ENCODE results near the gene MMP28.

The MMP28 gene

DNA sequence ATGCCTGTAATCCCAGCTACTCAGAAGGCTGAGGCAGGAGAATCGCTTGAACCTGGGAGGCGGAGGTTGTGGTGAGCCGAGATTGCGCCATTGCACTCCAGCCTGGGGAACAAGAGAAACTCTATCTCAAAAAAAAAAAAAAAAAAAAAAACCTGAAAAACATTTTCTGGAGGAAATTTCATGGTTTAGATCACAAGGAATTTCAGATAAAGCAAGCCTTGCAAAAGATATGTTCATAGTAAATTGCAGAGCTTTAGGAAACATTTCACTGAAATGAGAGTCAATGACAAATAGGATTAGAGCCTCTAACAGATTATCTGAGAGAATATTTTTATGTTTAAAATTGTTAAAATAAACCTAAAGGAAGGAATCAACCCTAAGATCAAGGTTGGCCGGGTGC, 17.0 kb upstream of the MMP28 start:
- no peak overlapping the region for H3K23ac ChIP-seq (ENCODE audit: low read depth, low read length, poor library complexity)
- no peak overlapping the region for H2AFZ ChIP-seq (ENCODE audit: low read length)
- no peaks in the 10 kb centered on the region for H3K27me3 ChIP-seq (ENCODE audit: control insufficient read depth in 3 of 3, insufficient read depth in 3 of 3, low read depth in 1 of 3, low read length in 3 of 3)
- no peak overlapping the region for H3K14ac ChIP-seq (ENCODE audit: low read length)
- peaks cover 7 to 74% of the 10 kb centered on the region in 2 donors for H3K36me3 ChIP-seq (replicated peaks in 1 of 2; ENCODE audit: control insufficient read depth in 2 of 2, insufficient read depth in 2 of 2, low read length in 2 of 2)
- no CpG with 5 or more reads among the region's 5 CpGs for WGBS, 2 donors (ENCODE audit: extremely low coverage in 2 of 2, insufficient read length in 2 of 2, insufficient replicate concordance in 1 of 2)
- H3K9ac ChIP-seq (ENCODE audit: low read depth, low read length, poor library complexity), result no peak overlapping the region
- H2BK15ac ChIP-seq (ENCODE audit: low read length), result no peak overlapping the region
- H3K4me2 ChIP-seq (ENCODE audit: insufficient read depth, low read length, poor library complexity, severe bottlenecking), result no peak overlapping the region
- peaks cover 3% of the 10 kb centered on the region for H3K79me1 ChIP-seq (ENCODE audit: low read depth, low read length)
- peaks cover 2 to 17% of the 10 kb centered on the region in 2 donors for H3K4me1 ChIP-seq (ENCODE audit: control insufficient read depth in 2 of 2, insufficient read depth in 1 of 2, low read depth in 1 of 2, low read length in 2 of 2)
- no peak for DNase-seq (ENCODE audit: low spot score)
- H2AK5ac ChIP-seq (ENCODE audit: low read depth, low read length), result no peak overlapping the region
- H3K18ac ChIP-seq (ENCODE audit: low read length), result no peak overlapping the region
- no peak overlapping the region for H2BK120ac ChIP-seq (ENCODE audit: low read depth, low read length)
- H2BK12ac ChIP-seq (ENCODE audit: low read length), result no peak overlapping the region
- H2BK5ac ChIP-seq (ENCODE audit: low read length), result no peak overlapping the region
- no peak overlapping the region for H3K4me3 ChIP-seq (ENCODE audit: low read length in 2 of 2)
- no peak overlapping the region for H3K4ac ChIP-seq (ENCODE audit: low read length)
- no peaks in the 10 kb centered on the region for H3K9me3 ChIP-seq (replicated peaks in 1 of 2; ENCODE audit: control insufficient read depth in 2 of 2, insufficient read depth in 1 of 2, low read depth in 1 of 2, low read length in 2 of 2)
- no peak overlapping the region for H4K8ac ChIP-seq (ENCODE audit: low read depth, low read length)
- H4K91ac ChIP-seq (ENCODE audit: low read depth, low read length, poor library complexity), result no peak overlapping the region
- H3K27ac ChIP-seq (replicated peaks; ENCODE audit: low read length), result no peak overlapping the region

DNA sequence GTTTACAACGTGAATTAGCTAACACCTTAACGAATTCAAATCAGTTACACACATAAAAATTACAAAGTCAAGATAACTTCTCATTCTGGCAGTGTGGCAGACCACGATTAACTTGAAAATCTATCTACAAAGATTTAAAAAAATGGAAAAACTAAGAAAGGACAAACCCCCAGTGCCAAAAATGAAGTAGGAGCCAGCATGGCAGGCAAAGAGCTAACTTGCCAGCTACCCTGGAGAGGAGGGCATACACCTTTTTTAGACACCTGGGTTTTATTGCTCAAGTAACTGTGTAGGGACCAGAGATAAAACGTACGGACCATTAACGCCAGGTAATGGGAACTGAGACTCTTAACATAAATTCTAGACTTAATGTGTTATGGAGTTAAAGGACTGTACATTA, 16.3 kb upstream of the MMP28 start:
- Histone ChIP-seq H3K27me3 (ENCODE audit: control insufficient read depth in 3 of 3, insufficient read depth in 3 of 3, low read depth in 1 of 3, low read length in 3 of 3) (no peaks in the 10 kb centered on the region), H2AFZ (ENCODE audit: low read length) (no peak overlapping the region), H3K18ac (ENCODE audit: low read length) (no peak overlapping the region), H3K9ac (ENCODE audit: low read depth, low read length, poor library complexity) (no peak overlapping the region), H3K9me3 (replicated peaks in 1 of 2; ENCODE audit: control insufficient read depth in 2 of 2, insufficient read depth in 1 of 2, low read depth in 1 of 2, low read length in 2 of 2) (no peaks in the 10 kb centered on the region), H3K4me1 (ENCODE audit: control insufficient read depth in 2 of 2, insufficient read depth in 1 of 2, low read depth in 1 of 2, low read length in 2 of 2) (peaks cover 2 to 17% of the 10 kb centered on the region in 2 donors), H3K23ac (ENCODE audit: low read depth, low read length, poor library complexity) (no peak overlapping the region), H2BK12ac (ENCODE audit: low read length) (no peak overlapping the region), H3K4me2 (ENCODE audit: insufficient read depth, low read length, poor library complexity, severe bottlenecking) (no peak overlapping the region), H3K79me1 (ENCODE audit: low read depth, low read length) (peaks cover under 1% of the 10 kb centered on the region), H4K8ac (ENCODE audit: low read depth, low read length) (no peak overlapping the region), H4K91ac (ENCODE audit: low read depth, low read length, poor library complexity) (no peak overlapping the region), H2BK120ac (ENCODE audit: low read depth, low read length) (no peak overlapping the region), H2BK5ac (ENCODE audit: low read length) (no peak overlapping the region), H3K4me3 (ENCODE audit: low read length in 2 of 2) (no peak overlapping the region), H3K36me3 (replicated peaks in 1 of 2; ENCODE audit: control insufficient read depth in 2 of 2, insufficient read depth in 2 of 2, low read length in 2 of 2) (peaks cover 4 to 67% of the 10 kb centered on the region in 2 donors), H3K14ac (ENCODE audit: low read length) (no peak overlapping the region), H3K4ac (ENCODE audit: low read length) (no peak overlapping the region), H3K27ac (replicated peaks; ENCODE audit: low read length) (no peak overlapping the region), H2BK15ac (ENCODE audit: low read length) (no peak overlapping the region), H2AK5ac (ENCODE audit: low read depth, low read length) (no peak overlapping the region)
- DNase-seq (ENCODE audit: low spot score), result no peak
- no CpG with 5 or more reads among the region's 6 CpGs for WGBS, 2 donors (ENCODE audit: extremely low coverage in 2 of 2, insufficient read length in 2 of 2, insufficient replicate concordance in 1 of 2)

DNA sequence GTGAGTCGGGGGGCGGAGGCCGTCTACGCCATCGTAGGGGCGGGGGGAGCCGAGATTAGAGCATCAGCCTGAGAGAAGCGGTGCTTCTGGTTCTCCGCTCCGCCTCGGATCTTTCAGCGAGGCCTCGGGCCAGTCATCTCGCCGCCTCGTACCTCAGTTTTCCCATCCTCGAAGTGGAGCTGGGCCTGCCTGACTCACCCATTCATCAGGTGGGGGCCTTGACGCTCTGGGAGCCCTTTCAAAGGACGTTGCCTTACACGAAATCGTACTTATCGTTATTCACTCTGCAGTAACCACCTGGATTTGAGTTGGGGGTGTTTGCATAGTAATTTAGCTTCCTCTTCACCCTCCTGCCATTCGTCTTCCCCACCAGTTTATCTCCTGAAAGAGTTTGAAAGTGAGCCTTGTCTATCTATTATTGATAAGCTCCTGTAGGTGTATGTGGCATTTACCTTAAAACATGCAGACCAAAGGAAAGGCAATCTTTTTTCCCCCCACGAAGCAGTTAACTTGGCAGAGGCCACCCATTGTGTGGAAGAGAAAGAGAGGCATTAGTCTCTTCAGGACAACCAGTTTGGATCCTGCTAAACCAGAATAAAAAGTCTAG, 14.5 kb upstream of the MMP28 start:
- Histone ChIP-seq H2BK5ac (ENCODE audit: low read length) (peak overlapping the region; percentile 40), H4K8ac (ENCODE audit: low read depth, low read length) (no peak overlapping the region), H3K9me3 (replicated peaks in 1 of 2; ENCODE audit: control insufficient read depth in 2 of 2, insufficient read depth in 1 of 2, low read depth in 1 of 2, low read length in 2 of 2) (no peaks in the 10 kb centered on the region), H3K27ac (replicated peaks; ENCODE audit: low read length) (peak overlapping the region; percentile 94), H2AK5ac (ENCODE audit: low read depth, low read length) (peak overlapping the region; percentile 98), H3K4me2 (ENCODE audit: insufficient read depth, low read length, poor library complexity, severe bottlenecking) (peak overlapping the region; percentile 61), H3K14ac (ENCODE audit: low read length) (no peak overlapping the region), H3K18ac (ENCODE audit: low read length) (peak overlapping the region; percentile 100), H3K4ac (ENCODE audit: low read length) (no peak overlapping the region), H3K27me3 (ENCODE audit: control insufficient read depth in 3 of 3, insufficient read depth in 3 of 3, low read depth in 1 of 3, low read length in 3 of 3) (no peaks in the 10 kb centered on the region), H3K4me3 (ENCODE audit: low read length in 2 of 2) (peak overlapping the region; percentile 93 to 94), H3K79me1 (ENCODE audit: low read depth, low read length) (no peaks in the 10 kb centered on the region), H2AFZ (ENCODE audit: low read length) (peak overlapping the region; percentile 83), H3K9ac (ENCODE audit: low read depth, low read length, poor library complexity) (peak overlapping the region; percentile 91), H3K4me1 (ENCODE audit: control insufficient read depth in 2 of 2, insufficient read depth in 1 of 2, low read depth in 1 of 2, low read length in 2 of 2) (peaks cover 2 to 17% of the 10 kb centered on the region in 2 donors), H3K36me3 (replicated peaks in 1 of 2; ENCODE audit: control insufficient read depth in 2 of 2, insufficient read depth in 2 of 2, low read length in 2 of 2) (peaks cover 0 to 49% of the 10 kb centered on the region in 2 donors), H2BK120ac (ENCODE audit: low read depth, low read length) (no peak overlapping the region), H3K23ac (ENCODE audit: low read depth, low read length, poor library complexity) (peak overlapping the region; percentile 97), H2BK15ac (ENCODE audit: low read length) (no peak overlapping the region), H2BK12ac (ENCODE audit: low read length) (no peak overlapping the region), H4K91ac (ENCODE audit: low read depth, low read length, poor library complexity) (no peak overlapping the region)
- no peak for DNase-seq (ENCODE audit: low spot score)
- no CpG with 5 or more reads among the region's 24 CpGs for WGBS, 2 donors (ENCODE audit: extremely low coverage in 2 of 2, insufficient read length in 2 of 2, insufficient replicate concordance in 1 of 2)

DNA sequence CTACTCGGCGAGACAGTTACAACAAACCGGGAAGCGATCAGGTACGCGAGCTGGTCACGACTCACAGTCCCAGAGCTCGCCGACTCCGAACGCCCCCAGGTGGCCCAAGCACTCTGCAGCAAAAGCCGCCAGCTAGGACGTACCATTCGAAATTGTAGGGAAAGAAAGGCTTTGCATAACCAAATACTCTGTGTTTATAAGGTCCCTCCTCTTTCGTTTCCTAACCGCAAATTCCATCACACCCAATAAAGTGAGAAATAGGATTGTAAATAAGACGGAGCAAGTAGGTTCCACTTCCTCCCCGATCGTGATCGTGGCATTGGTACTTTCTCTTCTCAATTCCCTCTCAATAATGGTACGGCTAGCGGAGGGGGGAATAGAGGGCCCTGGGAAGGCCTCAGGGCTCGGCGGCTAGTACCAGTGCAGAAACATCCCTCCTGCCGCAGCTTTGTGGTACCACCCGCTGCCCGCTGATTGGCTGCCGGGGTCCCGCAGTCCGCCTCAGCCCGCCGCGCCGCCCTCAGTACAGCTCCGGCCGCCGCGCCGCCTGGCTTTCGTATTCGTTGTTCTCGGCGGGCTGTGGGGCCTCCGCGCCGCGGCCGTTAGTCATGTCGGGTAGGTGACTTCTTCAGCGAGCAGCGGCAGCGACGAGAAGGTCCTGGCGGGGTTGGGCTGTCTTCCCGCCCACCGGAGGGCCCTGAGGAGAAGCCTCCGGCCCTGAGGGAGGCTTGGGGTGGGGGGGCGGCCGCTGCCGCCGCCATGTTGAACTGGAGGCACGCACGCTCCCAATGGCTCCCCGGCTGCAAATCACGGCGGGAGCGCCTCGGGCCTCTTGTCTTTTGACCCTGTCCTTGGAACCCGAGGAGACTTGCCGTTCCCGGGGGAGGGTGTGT, 13.8 kb upstream of the MMP28 start, which contains the start of gene TAF15:
Gene TAF15 (plus strand): TSS at position 523 of the 893 bp plus-strand sequence. CDS start 86 bp downstream, at position 609.
- WGBS, 2 donors (ENCODE audit: extremely low coverage in 2 of 2, insufficient read length in 2 of 2, insufficient replicate concordance in 1 of 2), result no CpG with 5 or more reads among the region's 71 CpGs
- peak within 1 kb of the TSS; percentile 100 for H3K18ac ChIP-seq (ENCODE audit: low read length)
- H3K4me3 ChIP-seq (ENCODE audit: low read length in 2 of 2), result peak within 1 kb of the TSS; percentile 93 to 94

More for the DNA sequence above, 13.8 kb upstream of the MMP28 start, which contains the start of gene TAF15:
- Histone ChIP-seq H3K9me3 (replicated peaks in 1 of 2; ENCODE audit: control insufficient read depth in 2 of 2, insufficient read depth in 1 of 2, low read depth in 1 of 2, low read length in 2 of 2) (no peaks in the 10 kb centered on the region), H4K91ac (ENCODE audit: low read depth, low read length, poor library complexity) (peak within 1 kb of the TSS; percentile 69), H4K8ac (ENCODE audit: low read depth, low read length) (peak within 1 kb of the TSS; percentile 92), H2BK5ac (ENCODE audit: low read length) (peak within 1 kb of the TSS; percentile 40), H3K27ac (replicated peaks; ENCODE audit: low read length) (peak within 1 kb of the TSS; percentile 94), H3K36me3 (replicated peaks in 1 of 2; ENCODE audit: control insufficient read depth in 2 of 2, insufficient read depth in 2 of 2, low read length in 2 of 2) (peaks cover 0 to 41% of the 10 kb centered on the region in 2 donors), H3K4me1 (ENCODE audit: control insufficient read depth in 2 of 2, insufficient read depth in 1 of 2, low read depth in 1 of 2, low read length in 2 of 2) (peaks cover 3 to 17% of the 10 kb centered on the region in 2 donors), H2BK120ac (ENCODE audit: low read depth, low read length) (no peak within 1 kb of the TSS), H2BK15ac (ENCODE audit: low read length) (no peak within 1 kb of the TSS), H3K23ac (ENCODE audit: low read depth, low read length, poor library complexity) (peak within 1 kb of the TSS; percentile 97), H3K4me2 (ENCODE audit: insufficient read depth, low read length, poor library complexity, severe bottlenecking) (peak within 1 kb of the TSS; percentile 61), H3K4ac (ENCODE audit: low read length) (no peak within 1 kb of the TSS), H2AFZ (ENCODE audit: low read length) (peak within 1 kb of the TSS; percentile 83), H2AK5ac (ENCODE audit: low read depth, low read length) (peak within 1 kb of the TSS; percentile 98), H3K9ac (ENCODE audit: low read depth, low read length, poor library complexity) (peak within 1 kb of the TSS; percentile 98), H3K79me1 (ENCODE audit: low read depth, low read length) (no peaks in the 10 kb centered on the region), H2BK12ac (ENCODE audit: low read length) (no peak within 1 kb of the TSS), H3K14ac (ENCODE audit: low read length) (peak within 1 kb of the TSS; percentile 85), H3K27me3 (ENCODE audit: control insufficient read depth in 3 of 3, insufficient read depth in 3 of 3, low read depth in 1 of 3, low read length in 3 of 3) (no peaks in the 10 kb centered on the region)
- DNase-seq (ENCODE audit: low spot score), result peak; percentile 96

Data from neuronal stem cell (in vitro differentiated cells).